K562 (cell line): ENCODE measurements around the gene NAGPA. TPM values are rescaled to one million over a fixed set of nuclear protein-coding genes. Genes with fewer than 3 reads are reported as not detected.

Experiments used
- CCAR2 ChIP-seq: fragments of 200-400 bp; formaldehyde crosslinking; IDR thresholded peaks from 2 replicates; pipeline ENCODE4 v1.6.1; 2017; ENCODE audit warnings: mild to moderate bottlenecking, low read depth, low read length
- CCNT2 ChIP-seq: IDR thresholded peaks from 2 replicates; pipeline ENCODE4 v1.6.1; 2011; ENCODE audit warnings: borderline replicate concordance, low read depth, mild to moderate bottlenecking, moderate library complexity, mixed read lengths, low read length; ENCODE audit not compliant: insufficient read length; ENCODE audit errors: extremely low read depth
- FOXA1 ChIP-seq: fragments of 450-650 bp; IDR thresholded peaks from 2 replicates; pipeline ENCODE4 v1.6.1; 2016; ENCODE audit warnings: mild to moderate bottlenecking, borderline replicate concordance
- FOXK2 ChIP-seq, 2 experiments: fragments of 450-650 bp; IDR thresholded peaks in 1 of 2; conservative IDR thresholded peaks in 1 of 2; 2 replicates each; pipeline ENCODE4 v1.6.1; 2016; ENCODE audit warnings: low read depth in 2 of 2, mild to moderate bottlenecking in 1 of 2
- IRF1 ChIP-seq: sonication (generic); formaldehyde crosslinking; IDR thresholded peaks from 2 replicates; pipeline ENCODE4 v1.8.0; 2022; ENCODE audit warnings: missing genetic modification reagents, mild to moderate bottlenecking, borderline replicate concordance
- JUNB ChIP-seq: fragments of 450-650 bp; formaldehyde crosslinking; conservative IDR thresholded peaks from 2 replicates; pipeline ENCODE4 v1.4.0; 2020; ENCODE audit warnings: mild to moderate bottlenecking
- KAT8 ChIP-seq: fragments of 450-650 bp; IDR thresholded peaks from 2 replicates; pipeline ENCODE4 v1.6.1; 2016; ENCODE audit warnings: low read depth, mild to moderate bottlenecking
- MYC ChIP-seq, 2 experiments: fragments of 250-450 bp in 1 of 2; sonication (Bioruptor Pico) in 1 of 2; IDR thresholded peaks; 2 replicates each; pipeline versions ENCODE4 v1.5.1 to v1.6.1; 2012 to 2021; ENCODE audit warnings: low read depth in 2 of 2, borderline replicate concordance in 1 of 2, improper control_type of control experiment in 1 of 2, low read length in 1 of 2, mild to moderate bottlenecking in 1 of 2, moderate library complexity in 1 of 2
- NFIC ChIP-seq: fragments of 450-650 bp; IDR thresholded peaks from 2 replicates; pipeline ENCODE4 v1.6.1; 2017; ENCODE audit warnings: mild to moderate bottlenecking, inconsistent platforms
- NR2F6 ChIP-seq: fragments of 450-650 bp; formaldehyde crosslinking; IDR thresholded peaks from 2 replicates; pipeline ENCODE4 v1.4.0; 2020; ENCODE audit warnings: mild to moderate bottlenecking
- TAF1 ChIP-seq: IDR thresholded peaks from 2 replicates; pipeline ENCODE4 v1.6.1; 2011; ENCODE audit warnings: mild to moderate bottlenecking, low read length, moderate library complexity; ENCODE audit not compliant: insufficient read depth, control insufficient read depth, severe bottlenecking; ENCODE audit errors: extremely low read depth
- ZNF408 ChIP-seq: fragments of 250-450 bp; sonication (Bioruptor Pico); IDR thresholded peaks from 2 replicates; pipeline ENCODE4 v1.4.0; 2020; ENCODE audit warnings: low read depth, mild to moderate bottlenecking, moderate library complexity
- ZNF511 ChIP-seq: sonication (generic); formaldehyde crosslinking; IDR thresholded peaks from 2 replicates; pipeline ENCODE4 v1.8.0; 2022; ENCODE audit warnings: mild to moderate bottlenecking, missing genetic modification reagents
- ZNF592 ChIP-seq: fragments of 450-650 bp; IDR thresholded peaks from 2 replicates; pipeline ENCODE4 v1.6.1; 2017; ENCODE audit warnings: antibody characterized with exemption, mild to moderate bottlenecking
- ZNF778 ChIP-seq: fragments of 450-650 bp; formaldehyde crosslinking; IDR thresholded peaks from 2 replicates; pipeline ENCODE4 v1.4.0; 2020; ENCODE audit warnings: mild to moderate bottlenecking, moderate library complexity
- polyA plus RNA-seq, 8 experiments: library from polyadenylated mRNA; depleted of rRNA in 4 of 8; stranded (reverse) in 5 of 8; unstranded in 3 of 8; fragments of >200 nt; fragmentation: Nextera tagmentation in 2 of 8; fragmentation: Illumina TruSeq in 1 of 8; extraction: Ambion mirVana in 2 of 8; extraction: Trizol in 1 of 8; gene quantifications; 2 replicates each; pipeline versions ENCODE4 v1.2.1 to v1.2.3, GENCODE V29; 2011 to 2014; ENCODE audit warnings: inconsistent platforms in 1 of 8, missing spikeins in 1 of 8
- total RNA-seq, 7 experiments: library from RNA; depleted of rRNA in 6 of 7; stranded (reverse); fragments of >200 nt in 6 of 7; fragmentation: Illumina TruSeq in 2 of 7; extraction: Trizol in 2 of 7; gene quantifications; 2 replicates each; pipeline versions ENCODE4 v1.2.1 to v1.2.3, GENCODE V29; 2011 to 2021; ENCODE audit warnings: low replicate concordance in 1 of 7
- TF ChIP-seq, protein P1 (sequence below), 2 experiments: fragments of 200-800 bp in 1 of 2; sonication (Bioruptor generic) in 1 of 2; sonication (generic) in 1 of 2; formaldehyde crosslinking in 1 of 2; IDR thresholded peaks in 1 of 2; conservative IDR thresholded peaks in 1 of 2; 2 replicates each; pipeline versions ENCODE4 v1.5.0 to v1.6.1; 2016 to 2020; ENCODE audit warnings: missing compliant biosample characterization in 1 of 2, missing genetic modification characterization in 1 of 2, missing genetic modification reagents in 1 of 2
- TF ChIP-seq, protein P2 (sequence below): fragments of 450-650 bp; formaldehyde crosslinking; IDR thresholded peaks from 2 replicates; pipeline ENCODE4 v1.4.0; 2020; ENCODE audit warnings: mild to moderate bottlenecking, mixed read lengths

NAGPA gene
- total and polyA plus RNA-seq, 9 of the 15 experiments (the other 6 are each of a cell fraction or from before 2014, with no cell fraction given): 0.15 to 12.7 (median 4.6) TPM

- TF ChIP-seq ZNF778 (CRISPR knock-in tag): no peak
- peak; percentile 78 for TF ChIP-seq ZNF511 (CRISPR knock-in tag)
- TF ChIP-seq IRF1 (CRISPR knock-in tag): 0 out of 2 replicates have a peak, but pooled peaks have one; percentile 19
- no peak for TF ChIP-seq NR2F6 (CRISPR knock-in tag)
- no peak for TF ChIP-seq JUNB (CRISPR knock-in tag)
- peak; percentile 91 for TF ChIP-seq TAF1
- TF ChIP-seq, protein P1, sequence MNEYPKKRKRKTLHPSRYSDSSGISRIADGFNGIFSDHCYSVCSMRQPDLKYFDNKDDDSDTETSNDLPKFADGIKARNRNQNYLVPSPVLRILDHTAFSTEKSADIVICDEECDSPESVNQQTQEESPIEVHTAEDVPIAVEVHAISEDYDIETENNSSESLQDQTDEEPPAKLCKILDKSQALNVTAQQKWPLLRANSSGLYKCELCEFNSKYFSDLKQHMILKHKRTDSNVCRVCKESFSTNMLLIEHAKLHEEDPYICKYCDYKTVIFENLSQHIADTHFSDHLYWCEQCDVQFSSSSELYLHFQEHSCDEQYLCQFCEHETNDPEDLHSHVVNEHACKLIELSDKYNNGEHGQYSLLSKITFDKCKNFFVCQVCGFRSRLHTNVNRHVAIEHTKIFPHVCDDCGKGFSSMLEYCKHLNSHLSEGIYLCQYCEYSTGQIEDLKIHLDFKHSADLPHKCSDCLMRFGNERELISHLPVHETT (CRISPR knock-in tag; conservative IDR thresholded peaks at IDR 0.05 in 1 of 2, IDR thresholded peaks at IDR 0.05 in 1 of 2): peak in 1 of 2 experiments; percentile 50; a peak in 1 of 4 replicates
- TF ChIP-seq MYC (IDR thresholded peaks at IDR 0.05; ENCODE audit: low read depth, low read length): peak; percentile 65; the same call in 1 of the 2 replicates
- peak; percentile 82; the same call in 1 of the 2 replicates for TF ChIP-seq MYC (CRISPR knock-in tag; IDR thresholded peaks at IDR 0.05; ENCODE audit: borderline replicate concordance, low read depth)
- no peak for TF ChIP-seq ZNF408 (CRISPR knock-in tag)
- no peak for TF ChIP-seq FOXA1
- TF ChIP-seq NFIC: peak; percentile 56
- TF ChIP-seq, protein P2, sequence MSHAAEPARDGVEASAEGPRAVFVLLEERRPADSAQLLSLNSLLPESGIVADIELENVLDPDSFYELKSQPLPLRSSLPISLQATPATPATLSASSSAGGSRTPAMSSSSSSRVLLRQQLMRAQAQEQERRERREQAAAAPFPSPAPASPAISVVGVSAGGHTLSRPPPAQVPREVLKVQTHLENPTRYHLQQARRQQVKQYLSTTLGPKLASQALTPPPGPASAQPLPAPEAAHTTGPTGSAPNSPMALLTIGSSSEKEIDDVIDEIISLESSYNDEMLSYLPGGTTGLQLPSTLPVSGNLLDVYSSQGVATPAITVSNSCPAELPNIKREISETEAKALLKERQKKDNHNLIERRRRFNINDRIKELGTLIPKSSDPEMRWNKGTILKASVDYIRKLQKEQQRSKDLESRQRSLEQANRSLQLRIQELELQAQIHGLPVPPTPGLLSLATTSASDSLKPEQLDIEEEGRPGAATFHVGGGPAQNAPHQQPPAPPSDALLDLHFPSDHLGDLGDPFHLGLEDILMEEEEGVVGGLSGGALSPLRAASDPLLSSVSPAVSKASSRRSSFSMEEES: peak; percentile 100
- no peak for TF ChIP-seq ZNF592
- TF ChIP-seq KAT8: 0 out of 2 replicates have a peak, but pooled peaks have one; percentile 34
- no peak for TF ChIP-seq CCAR2
- TF ChIP-seq FOXK2 (conservative IDR thresholded peaks at IDR 0.05 in 1 of 2, IDR thresholded peaks at IDR 0.05 in 1 of 2; ENCODE audit: low read depth in 2 of 2): peak; percentile 40 to 71; a peak in 2 of 4 replicates
- TF ChIP-seq CCNT2: peak; percentile 52
Observed at GRCh38 chr16:5071681-5072333, 38.1 kb upstream of the NAGPA start, which contains the start of gene ALG1 (continued).
